Kidney epithelial cell (primary cell): ENCODE results near the gene GTF2A1. TPM values are rescaled to one million over a fixed set of nuclear protein-coding genes. Genes with fewer than 3 reads are reported as not detected.

ENCODE experiments used
- DNase-seq: peaks from one replicate; pipeline ENCODE4 v3.0.0-alpha.2; 2010; ENCODE audit warnings: low read depth
- H3K27me3 ChIP-seq: 2 replicates; pipeline ENCODE4 v1.6.0; 2011; ENCODE audit warnings: low read length; ENCODE audit not compliant: control insufficient read depth, insufficient read depth
- H3K36me3 ChIP-seq: 2 replicates; pipeline ENCODE4 v1.5.1; 2011; ENCODE audit warnings: low read length; ENCODE audit not compliant: control insufficient read depth, insufficient read depth
- H3K4me3 ChIP-seq: 2 replicates; pipeline ENCODE4 v1.5.1; 2011; ENCODE audit warnings: low read depth, mild to moderate bottlenecking, control low read depth, low read length
- CTCF ChIP-seq: IDR thresholded peaks from 2 replicates; pipeline ENCODE4 v1.5.1; 2011; ENCODE audit warnings: mild to moderate bottlenecking, moderate library complexity, low read length, control low read depth, inconsistent platforms; ENCODE audit not compliant: insufficient read depth, poor library complexity, severe bottlenecking
- total RNA-seq: library from RNA; depleted of rRNA; stranded (reverse); fragments of >200 nt; gene quantifications from 2 replicates; pipeline ENCODE4 v1.2.3, GENCODE V29; 2015

GTF2A1 gene
- total RNA-seq, 1 donor from 2014 or later = 31.9 TPM

GRCh38 chr14:81264671-81265070 is 43.9 kb upstream of the GTF2A1 start:
- H3K27me3 ChIP-seq = no peaks in the 10 kb centered on the region
- no peak for DNase-seq
- no peak overlapping the region for H3K4me3 ChIP-seq
- H3K36me3 ChIP-seq = no peaks in the 10 kb centered on the region
- no peak for TF ChIP-seq CTCF

GRCh38 chr14:81263777-81264410 is 43.1 kb upstream of the GTF2A1 start:
- Histone ChIP-seq H3K36me3 (no peaks in the 10 kb centered on the region), H3K4me3 (no peak overlapping the region), H3K27me3 (no peaks in the 10 kb centered on the region)
- DNase-seq = no peak
- TF ChIP-seq CTCF = no peak

GRCh38 chr14:81261176-81261575 is 40.4 kb upstream of the GTF2A1 start:
- Histone ChIP-seq H3K4me3 (no peak overlapping the region), H3K36me3 (no peaks in the 10 kb centered on the region), H3K27me3 (no peaks in the 10 kb centered on the region)
- no peak for TF ChIP-seq CTCF
- DNase-seq = no peak

GRCh38 chr14:81260732-81261131 is 40.0 kb upstream of the GTF2A1 start:
- Histone ChIP-seq H3K27me3 (no peaks in the 10 kb centered on the region), H3K36me3 (no peaks in the 10 kb centered on the region), H3K4me3 (no peak overlapping the region)
- no peak for DNase-seq
- no peak for TF ChIP-seq CTCF

- DNase-seq = no peak
- TF ChIP-seq CTCF = no peak
- Histone ChIP-seq H3K27me3 (no peaks in the 10 kb centered on the region), H3K4me3 (no peak overlapping the region), H3K36me3 (no peaks in the 10 kb centered on the region)
Measured at GRCh38 chr14:81256289-81256960, 35.7 kb upstream of the GTF2A1 start.

GRCh38 chr14:81252278-81252677 is 31.5 kb upstream of the GTF2A1 start:
- H3K4me3 ChIP-seq = no peak overlapping the region
- TF ChIP-seq CTCF = no peak
- DNase-seq = no peak
- no peaks in the 10 kb centered on the region for H3K27me3 ChIP-seq
- no peaks in the 10 kb centered on the region for H3K36me3 ChIP-seq
